ENCODE measurements around the gene NRIP3.
"Not testable (repeated sequence)": the region's sequence is repeated elsewhere in the genome, so short reads cannot be mapped to it uniquely, and the experiment has no call there.

NRIP3 gene

GRCh38 chr11:9001736-9002135, 2.1 kb downstream of the NRIP3 start:
- Histone ChIP-seq H3K4me1 (ENCODE audit: control insufficient read depth, insufficient read depth, low read length, poor library complexity, severe bottlenecking) (peaks cover 30% of the 10 kb centered on the region), H3K27ac (ENCODE audit: low read depth, low read length, severe bottlenecking) (no peak overlapping the region), H3K4me3 (ENCODE audit: extremely low read depth, insufficient read depth, low read length, poor library complexity, severe bottlenecking) (no peak overlapping the region), H3K36me3 (ENCODE audit: control insufficient read depth, insufficient read depth, low read length) (no peaks in the 10 kb centered on the region), H3K9me3 (ENCODE audit: control insufficient read depth, low read length) (no peaks in the 10 kb centered on the region)
- 66 to 81% methylated on average over 4 to 6 of the region's 6 CpGs for WGBS, 2 experiments (ENCODE audit: insufficient coverage in 2 of 2)

- Histone ChIP-seq H3K36me3 (ENCODE audit: control insufficient read depth, insufficient read depth, low read length) (no peaks in the 10 kb centered on the region), H3K4me3 (ENCODE audit: extremely low read depth, insufficient read depth, low read length, poor library complexity, severe bottlenecking) (no peak overlapping the region), H3K9me3 (ENCODE audit: control insufficient read depth, low read length) (no peaks in the 10 kb centered on the region), H3K27ac (ENCODE audit: low read depth, low read length, severe bottlenecking) (no peak overlapping the region), H3K4me1 (ENCODE audit: control insufficient read depth, insufficient read depth, low read length, poor library complexity, severe bottlenecking) (peaks cover 22% of the 10 kb centered on the region)
- WGBS, 2 experiments (ENCODE audit: insufficient coverage in 2 of 2): 81 to 85% methylated on average over 1 of the region's 2 CpGs
Measured at GRCh38 chr11:8998017-8998416, 5.8 kb downstream of the NRIP3 start.

- H3K27ac ChIP-seq (ENCODE audit: low read depth, low read length, severe bottlenecking): no peak overlapping the region
- WGBS, 2 experiments (ENCODE audit: insufficient coverage in 2 of 2): 75 to 93% methylated on average over 2 of the region's 3 CpGs
- H3K4me1 ChIP-seq (ENCODE audit: control insufficient read depth, insufficient read depth, low read length, poor library complexity, severe bottlenecking): peaks cover 16% of the 10 kb centered on the region
- H3K4me3 ChIP-seq (ENCODE audit: extremely low read depth, insufficient read depth, low read length, poor library complexity, severe bottlenecking): no peak overlapping the region
- H3K9me3 ChIP-seq (ENCODE audit: control insufficient read depth, low read length): no peaks in the 10 kb centered on the region
- no peaks in the 10 kb centered on the region for H3K36me3 ChIP-seq (ENCODE audit: control insufficient read depth, insufficient read depth, low read length)
Measured at GRCh38 chr11:8997451-8997850, 6.3 kb downstream of the NRIP3 start.

- Histone ChIP-seq H3K4me1 (ENCODE audit: control insufficient read depth, insufficient read depth, low read length, poor library complexity, severe bottlenecking) (peaks cover 15% of the 10 kb centered on the region), H3K9me3 (ENCODE audit: control insufficient read depth, low read length) (no peaks in the 10 kb centered on the region), H3K36me3 (ENCODE audit: control insufficient read depth, insufficient read depth, low read length) (peaks cover 5% of the 10 kb centered on the region), H3K4me3 (ENCODE audit: extremely low read depth, insufficient read depth, low read length, poor library complexity, severe bottlenecking) (no peak overlapping the region), H3K27ac (ENCODE audit: low read depth, low read length, severe bottlenecking) (no peak overlapping the region)
- 100% methylated on average over 1 of the region's 1 CpG; no CpG with 5 or more reads in 1 of the 2 experiments for WGBS, 2 experiments (ENCODE audit: insufficient coverage in 2 of 2)
Measured at GRCh38 chr11:8989453-8989852, 14.3 kb downstream of the NRIP3 start.

GRCh38 chr11:8988329-8989234, 15.2 kb downstream of the NRIP3 start:
- no peak overlapping the region for H3K4me3 ChIP-seq (ENCODE audit: extremely low read depth, insufficient read depth, low read length, poor library complexity, severe bottlenecking)
- peaks cover 5% of the 10 kb centered on the region for H3K36me3 ChIP-seq (ENCODE audit: control insufficient read depth, insufficient read depth, low read length)
- no peak overlapping the region for H3K27ac ChIP-seq (ENCODE audit: low read depth, low read length, severe bottlenecking)
- H3K9me3 ChIP-seq (ENCODE audit: control insufficient read depth, low read length): no peaks in the 10 kb centered on the region
- peaks cover 15% of the 10 kb centered on the region for H3K4me1 ChIP-seq (ENCODE audit: control insufficient read depth, insufficient read depth, low read length, poor library complexity, severe bottlenecking)
- 80 to 85% methylated on average over 2 to 3 of the region's 3 CpGs for WGBS, 2 experiments (ENCODE audit: insufficient coverage in 2 of 2)

- 88 to 100% methylated on average over 1 of the region's 2 CpGs for WGBS, 2 experiments (ENCODE audit: insufficient coverage in 2 of 2)
- H3K36me3 ChIP-seq (ENCODE audit: control insufficient read depth, insufficient read depth, low read length): peaks cover 5% of the 10 kb centered on the region
- no peak overlapping the region for H3K4me3 ChIP-seq (ENCODE audit: extremely low read depth, insufficient read depth, low read length, poor library complexity, severe bottlenecking)
- H3K9me3 ChIP-seq (ENCODE audit: control insufficient read depth, low read length): no peaks in the 10 kb centered on the region
- no peak overlapping the region for H3K27ac ChIP-seq (ENCODE audit: low read depth, low read length, severe bottlenecking)
- H3K4me1 ChIP-seq (ENCODE audit: control insufficient read depth, insufficient read depth, low read length, poor library complexity, severe bottlenecking): peaks cover 15% of the 10 kb centered on the region
Measured at GRCh38 chr11:8987446-8987845, 16.4 kb downstream of the NRIP3 start.

GRCh38 chr11:8986772-8987171, 17.0 kb downstream of the NRIP3 start:
- peaks cover 15% of the 10 kb centered on the region for H3K4me1 ChIP-seq (ENCODE audit: control insufficient read depth, insufficient read depth, low read length, poor library complexity, severe bottlenecking)
- H3K9me3 ChIP-seq (ENCODE audit: control insufficient read depth, low read length); H3K4me3 ChIP-seq (ENCODE audit: extremely low read depth, insufficient read depth, low read length, poor library complexity, severe bottlenecking); H3K36me3 ChIP-seq (ENCODE audit: control insufficient read depth, insufficient read depth, low read length); H3K27ac ChIP-seq (ENCODE audit: low read depth, low read length, severe bottlenecking): not testable (repeated sequence)
- WGBS, 2 experiments (ENCODE audit: insufficient coverage in 2 of 2): 82 to 92% methylated on average over 5 to 6 of the region's 6 CpGs

- WGBS, 2 experiments (ENCODE audit: insufficient coverage in 2 of 2): 90 to 94% methylated on average over 4 to 5 of the region's 5 CpGs
- H3K9me3 ChIP-seq (ENCODE audit: control insufficient read depth, low read length): no peaks in the 10 kb centered on the region
- H3K4me1 ChIP-seq (ENCODE audit: control insufficient read depth, insufficient read depth, low read length, poor library complexity, severe bottlenecking): peaks cover 15% of the 10 kb centered on the region
- H3K27ac ChIP-seq (ENCODE audit: low read depth, low read length, severe bottlenecking): no peak overlapping the region
- H3K4me3 ChIP-seq (ENCODE audit: extremely low read depth, insufficient read depth, low read length, poor library complexity, severe bottlenecking): no peak overlapping the region
- H3K36me3 ChIP-seq (ENCODE audit: control insufficient read depth, insufficient read depth, low read length): peaks cover 5% of the 10 kb centered on the region
Measured at GRCh38 chr11:8985462-8985861, 18.3 kb downstream of the NRIP3 start.

GRCh38 chr11:8983552-8983951, 20.2 kb downstream of the NRIP3 start:
- 70 to 94% methylated on average over 2 of the region's 2 CpGs for WGBS, 2 experiments (ENCODE audit: insufficient coverage in 2 of 2)
- no peaks in the 10 kb centered on the region for H3K9me3 ChIP-seq (ENCODE audit: control insufficient read depth, low read length)
- no peak overlapping the region for H3K4me3 ChIP-seq (ENCODE audit: extremely low read depth, insufficient read depth, low read length, poor library complexity, severe bottlenecking)
- H3K36me3 ChIP-seq (ENCODE audit: control insufficient read depth, insufficient read depth, low read length): peaks cover 5% of the 10 kb centered on the region
- no peak overlapping the region for H3K27ac ChIP-seq (ENCODE audit: low read depth, low read length, severe bottlenecking)
- H3K4me1 ChIP-seq (ENCODE audit: control insufficient read depth, insufficient read depth, low read length, poor library complexity, severe bottlenecking): peaks cover 4% of the 10 kb centered on the region

- H3K27ac ChIP-seq (ENCODE audit: low read depth, low read length, severe bottlenecking): no peak overlapping the region
- WGBS, 2 experiments (ENCODE audit: insufficient coverage in 2 of 2): no CpG with 5 or more reads among the region's 3 CpGs
- H3K4me3 ChIP-seq (ENCODE audit: extremely low read depth, insufficient read depth, low read length, poor library complexity, severe bottlenecking): no peak overlapping the region
- H3K4me1 ChIP-seq (ENCODE audit: control insufficient read depth, insufficient read depth, low read length, poor library complexity, severe bottlenecking): no peaks in the 10 kb centered on the region
- H3K36me3 ChIP-seq (ENCODE audit: control insufficient read depth, insufficient read depth, low read length): no peaks in the 10 kb centered on the region
- no peaks in the 10 kb centered on the region for H3K9me3 ChIP-seq (ENCODE audit: control insufficient read depth, low read length)
Measured at GRCh38 chr11:8980485-8980884, 23.3 kb downstream of the NRIP3 start.

- WGBS, 2 experiments (ENCODE audit: insufficient coverage in 2 of 2): no CpG with 5 or more reads among the region's 7 CpGs
- not testable (repeated sequence) for H3K9me3 ChIP-seq (ENCODE audit: control insufficient read depth, low read length)
Measured at GRCh38 chr11:8979365-8979764, 24.4 kb downstream of the NRIP3 start.

More at GRCh38 chr11:8979365-8979764, 24.4 kb downstream of the NRIP3 start:
- not testable (repeated sequence) for H3K4me1 ChIP-seq (ENCODE audit: control insufficient read depth, insufficient read depth, low read length, poor library complexity, severe bottlenecking); H3K36me3 ChIP-seq (ENCODE audit: control insufficient read depth, insufficient read depth, low read length); H3K27ac ChIP-seq (ENCODE audit: low read depth, low read length, severe bottlenecking); H3K4me3 ChIP-seq (ENCODE audit: extremely low read depth, insufficient read depth, low read length, poor library complexity, severe bottlenecking)
